ENCODE results near the gene ARMS2. TPM values are rescaled to one million over a fixed set of nuclear protein-coding genes. Genes with fewer than 3 reads are reported as not detected.

Gene ARMS2
- total RNA-seq, 1 donor = not detected

GRCh38 chr10:122500726-122501125, 46.3 kb downstream of the ARMS2 start:
- H3K4me3 ChIP-seq (ENCODE audit: low read depth, low read length) = no peak overlapping the region
- DNase-seq (ENCODE audit: low read depth) = no peak
- TF ChIP-seq, protein P1, sequence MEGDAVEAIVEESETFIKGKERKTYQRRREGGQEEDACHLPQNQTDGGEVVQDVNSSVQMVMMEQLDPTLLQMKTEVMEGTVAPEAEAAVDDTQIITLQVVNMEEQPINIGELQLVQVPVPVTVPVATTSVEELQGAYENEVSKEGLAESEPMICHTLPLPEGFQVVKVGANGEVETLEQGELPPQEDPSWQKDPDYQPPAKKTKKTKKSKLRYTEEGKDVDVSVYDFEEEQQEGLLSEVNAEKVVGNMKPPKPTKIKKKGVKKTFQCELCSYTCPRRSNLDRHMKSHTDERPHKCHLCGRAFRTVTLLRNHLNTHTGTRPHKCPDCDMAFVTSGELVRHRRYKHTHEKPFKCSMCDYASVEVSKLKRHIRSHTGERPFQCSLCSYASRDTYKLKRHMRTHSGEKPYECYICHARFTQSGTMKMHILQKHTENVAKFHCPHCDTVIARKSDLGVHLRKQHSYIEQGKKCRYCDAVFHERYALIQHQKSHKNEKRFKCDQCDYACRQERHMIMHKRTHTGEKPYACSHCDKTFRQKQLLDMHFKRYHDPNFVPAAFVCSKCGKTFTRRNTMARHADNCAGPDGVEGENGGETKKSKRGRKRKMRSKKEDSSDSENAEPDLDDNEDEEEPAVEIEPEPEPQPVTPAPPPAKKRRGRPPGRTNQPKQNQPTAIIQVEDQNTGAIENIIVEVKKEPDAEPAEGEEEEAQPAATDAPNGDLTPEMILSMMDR (IDR thresholded peaks at IDR 0.05; ENCODE audit: insufficient read depth, low read length) = no peak

- H3K4me3 ChIP-seq (ENCODE audit: low read depth, low read length) = no peak overlapping the region
- DNase-seq (ENCODE audit: low read depth) = no peak
- TF ChIP-seq, protein P1 (IDR thresholded peaks at IDR 0.05; ENCODE audit: insufficient read depth, low read length) = no peak
These were observed 48.6 kb downstream of the ARMS2 start for GRCh38 chr10:122503012-122503411.

DNA sequence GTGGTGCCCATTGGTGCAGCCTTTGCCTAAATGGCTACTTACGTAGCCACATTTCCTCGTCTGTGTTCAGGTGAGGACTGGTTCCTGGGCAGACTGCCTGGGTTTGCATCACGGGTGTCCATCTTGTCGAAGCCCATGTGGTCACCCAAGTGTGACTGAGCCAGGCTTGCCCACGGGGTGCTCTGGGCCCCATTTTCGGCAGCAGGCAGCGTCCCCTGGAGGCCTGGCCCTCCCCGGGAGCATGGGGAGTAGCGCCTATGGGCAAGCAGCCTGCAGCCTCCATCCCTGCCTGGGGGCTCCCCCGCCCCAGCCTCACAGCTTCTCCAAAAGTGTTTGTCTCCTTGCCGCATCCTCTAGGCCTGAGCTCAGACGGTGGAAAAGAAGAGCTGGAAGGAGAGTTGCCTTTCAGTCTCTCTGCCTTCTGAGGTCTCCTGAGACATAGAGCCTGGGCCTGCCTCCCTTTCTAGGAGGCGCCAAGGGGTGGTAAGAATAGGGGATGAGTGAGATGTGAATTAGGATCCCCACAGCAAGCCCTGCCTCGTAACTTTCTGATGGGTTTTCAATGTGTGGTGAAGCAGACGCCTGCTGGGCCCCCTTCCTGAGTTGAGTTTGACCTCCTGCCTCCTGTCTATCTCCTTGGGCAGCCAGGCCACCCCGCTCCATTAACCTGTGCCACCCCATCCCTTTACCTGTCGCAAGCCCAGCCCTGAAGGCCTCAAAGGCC, 49.6 kb downstream of the ARMS2 start:
- H3K4me3 ChIP-seq (ENCODE audit: low read depth, low read length) = no peak overlapping the region
- TF ChIP-seq, protein P1 (IDR thresholded peaks at IDR 0.05; ENCODE audit: insufficient read depth, low read length) = no peak
- DNase-seq (ENCODE audit: low read depth) = no peak

DNA sequence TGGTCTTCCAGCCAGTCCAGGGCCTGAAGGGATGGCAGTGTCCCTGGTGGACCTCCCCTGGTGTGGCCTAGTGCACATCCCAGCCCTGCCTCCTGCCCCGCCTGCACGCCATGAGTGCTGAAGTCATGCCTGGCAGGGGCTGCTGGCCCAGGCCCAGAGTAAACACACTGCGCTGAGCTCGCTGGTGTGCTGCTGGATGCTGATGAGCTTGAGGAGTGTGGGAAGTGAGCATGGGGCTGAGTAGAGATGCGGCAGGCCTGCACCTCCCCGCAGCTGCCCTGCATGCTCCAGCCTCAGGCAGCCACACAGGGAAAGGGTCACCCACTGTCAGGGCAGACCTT, 50.1 kb downstream of the ARMS2 start:
- H3K4me3 ChIP-seq (ENCODE audit: low read depth, low read length) = no peak overlapping the region
- TF ChIP-seq, protein P1 (IDR thresholded peaks at IDR 0.05; ENCODE audit: insufficient read depth, low read length) = no peak
- peak; percentile 89 for DNase-seq (ENCODE audit: low read depth)

DNA sequence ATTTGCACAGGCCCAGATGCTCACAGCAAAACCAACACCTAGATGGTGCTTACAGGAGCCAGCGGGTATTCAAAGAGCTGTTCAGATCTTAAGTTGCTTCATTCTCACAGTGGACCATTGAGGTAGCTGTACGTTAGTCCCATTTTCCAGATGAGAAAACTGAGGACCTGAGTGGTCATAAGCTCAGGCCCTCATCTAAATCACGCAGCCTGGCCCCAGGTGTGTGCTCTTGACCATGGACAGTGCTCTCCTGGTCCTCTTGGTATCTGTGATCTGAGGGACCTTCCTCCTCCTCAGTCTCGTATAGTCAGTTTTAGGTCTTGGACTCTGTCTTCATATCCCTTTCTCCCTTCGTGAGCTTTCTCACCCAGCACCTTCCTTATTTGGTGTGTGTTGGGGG, 50.6 kb downstream of the ARMS2 start:
- H3K4me3 ChIP-seq (ENCODE audit: low read depth, low read length) = no peak overlapping the region
- DNase-seq (ENCODE audit: low read depth) = no peak
- TF ChIP-seq, protein P1 (IDR thresholded peaks at IDR 0.05; ENCODE audit: insufficient read depth, low read length) = no peak

DNA sequence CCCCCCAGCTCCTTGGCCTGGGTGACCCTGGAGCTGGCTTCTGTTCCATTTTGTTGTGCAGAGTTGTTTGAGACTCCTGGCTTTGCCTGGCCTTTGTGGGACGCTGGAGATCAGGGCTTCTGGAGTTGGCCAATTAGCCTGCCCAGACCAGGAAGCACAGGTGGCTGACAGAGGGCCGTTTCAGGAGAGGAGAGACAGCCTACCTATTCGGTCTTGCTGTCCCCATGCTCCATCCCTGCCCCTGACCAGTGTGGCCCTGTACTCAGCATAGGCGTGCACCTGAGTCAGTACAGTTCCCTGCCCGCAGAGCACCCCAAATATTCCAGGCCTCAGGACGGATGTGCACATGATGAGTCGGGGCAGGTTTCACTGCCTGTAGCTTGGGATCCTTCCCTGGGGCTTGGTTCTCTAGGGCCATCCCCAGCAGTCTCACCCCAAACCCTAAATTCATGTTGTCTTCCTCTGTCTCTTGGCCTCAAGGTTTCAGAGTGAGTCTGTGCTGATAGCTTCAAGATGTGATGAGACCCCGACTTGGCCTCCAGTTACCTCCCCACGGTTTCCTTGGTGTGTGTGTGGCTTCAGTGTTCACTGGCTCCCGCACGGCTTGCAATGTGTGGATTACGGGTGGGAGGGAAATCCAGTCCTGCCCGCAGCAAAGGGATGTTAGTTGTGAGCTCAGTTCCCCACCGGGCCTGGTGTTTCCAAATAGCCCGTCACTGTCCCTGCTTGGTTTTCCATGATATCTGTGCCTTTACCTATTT, 51.6 kb downstream of the ARMS2 start:
- no peak for DNase-seq (ENCODE audit: low read depth)
- H3K4me3 ChIP-seq (ENCODE audit: low read depth, low read length) = no peak overlapping the region
- TF ChIP-seq, protein P1 (IDR thresholded peaks at IDR 0.05; ENCODE audit: insufficient read depth, low read length) = no peak

Small RNA genes within 50 kb of the gene (small RNA-seq; reads per million reads assigned to genes)
- 0.51 reads per million for gene MIR3941

Other genes starting within 250 kb of the ARMS2 start
- 0.09 TPM in 1 of 2 replicates, not detected in the other for gene BTBD16, start 183.4 kb upstream of the ARMS2 start, total RNA-seq (ENCODE audit: low replicate concordance)
- 16.5 and 29.8 TPM in 2 replicates for gene PLEKHA1, start 79.9 kb upstream of the ARMS2 start, total RNA-seq (ENCODE audit: low replicate concordance)
- gene HTRA1, start 6.9 kb downstream of the ARMS2 start, total RNA-seq (ENCODE audit: low replicate concordance) = 55.5 and 156 TPM in 2 replicates
- under 0.01 and 0.08 TPM in 2 replicates for gene DMBT1, start 106.1 kb downstream of the ARMS2 start, total RNA-seq (ENCODE audit: low replicate concordance)
- not detected in 2 replicates for gene C10orf120, start 245.2 kb downstream of the ARMS2 start, total RNA-seq (ENCODE audit: low replicate concordance)